GM12891 (cell line): ENCODE results near the gene GPR108.

Source experiments
- POLR2A ChIP-seq: IDR thresholded peaks from 2 replicates; pipeline ENCODE4 v1.6.1; 2011; ENCODE audit warnings: low read depth, low read length, control low read depth
- POLR2AphosphoS5 ChIP-seq: IDR thresholded peaks from 2 replicates; pipeline ENCODE4 v1.6.1; 2011; ENCODE audit warnings: low read depth, low read length, control low read depth

GRCh38 chr19:6754653-6755463 lies 17.5 kb upstream of the GPR108 start:
- no peak for TF ChIP-seq POLR2A
- TF ChIP-seq POLR2AphosphoS5, result no peak
